A549 (cell line): Measurements from ENCODE around the gene JOSD2. TPM values are rescaled to one million over a fixed set of nuclear protein-coding genes. Genes with fewer than 3 reads are reported as not detected.

Experiments used
- ATAC-seq, 2 experiments: fragments of 200-7000 bp in 1 of 2; fragments of >200 bp in 1 of 2; cut with Nextera tagmentation in 1 of 2; cut with Tn5 transposase in 1 of 2; 3 replicates each; pipeline versions ENCODE4 v1.8.0 to v1.9.1; 2018 to 2020; ENCODE audit warnings: mild to moderate bottlenecking in 1 of 2, moderate library complexity in 1 of 2
- CTCF ChIA-PET: fragments of 300-600 bp; sonication (Branson Sonifier 250); formaldehyde crosslinking; extraction: SDS; loops from one replicate; lab custom pipeline; 2021; ENCODE audit warnings: antibody characterized with exemption, inconsistent platforms; lab: Yijun Ruan, JAX
- POLR2A ChIA-PET: fragments of 350-600 bp; formaldehyde crosslinking; extraction: SDS; loops from one replicate; lab custom pipeline; 2021; ENCODE audit warnings: antibody characterized with exemption, inconsistent platforms; lab: Yijun Ruan, JAX
- DNase-seq, 2 experiments: peaks; one replicate each; pipeline versions ENCODE4 v3.0.0 to v3.0.0-alpha.2; 2011 to 2016; ENCODE audit warnings: low read depth in 1 of 2, low spot score in 1 of 2
- FAIRE-seq: peaks from 2 replicates; lab custom pipeline; 2011; peaks lifted over from hg19 to GRCh38; lab: Jason Lieb, UNC
- H3K27ac ChIP-seq, 2 experiments: fragments of >200 bp; sonication (Bioruptor Twin); formaldehyde crosslinking; 3 replicates each; pipeline ENCODE4 v1.5.1; 2016 to 2017
- H3K4me1 ChIP-seq: fragments of >200 bp; sonication (Bioruptor Twin); formaldehyde crosslinking; 3 replicates; pipeline ENCODE4 v1.6.1; 2016
- H3K4me2 ChIP-seq: fragments of >200 bp; sonication (Bioruptor Twin); formaldehyde crosslinking; 3 replicates; pipeline ENCODE4 v1.6.1; 2016
- H3K4me3 ChIP-seq: fragments of >200 bp; sonication (Bioruptor Twin); formaldehyde crosslinking; 3 replicates; pipeline ENCODE4 v1.5.1; 2016
- H3K9me3 ChIP-seq: fragments of >200 bp; sonication (Bioruptor Twin); formaldehyde crosslinking; 3 replicates; pipeline ENCODE4 v1.6.1; 2016
- ATOH8 ChIP-seq: fragments of 250-450 bp; sonication (Bioruptor Pico); IDR thresholded peaks from 2 replicates; pipeline ENCODE4 v1.5.0; 2020; ENCODE audit warnings: low read depth, mild to moderate bottlenecking, moderate library complexity
- BCL3 ChIP-seq: fragments of >200 bp; sonication (Bioruptor Twin); formaldehyde crosslinking; IDR thresholded peaks from 3 replicates; pipeline ENCODE4 v1.6.1; 2016
- CBX8 ChIP-seq: fragments of 200-600 bp; sonication (generic); IDR thresholded peaks from 2 replicates; pipeline ENCODE4 v1.6.1; 2016
- EHF ChIP-seq: fragments of 250-450 bp; sonication (Bioruptor Pico); IDR thresholded peaks from 2 replicates; pipeline ENCODE4 v1.5.0; 2020; ENCODE audit warnings: mild to moderate bottlenecking
- EP300 ChIP-seq, 2 experiments: fragments of >200 bp; sonication (Bioruptor Twin); formaldehyde crosslinking; IDR thresholded peaks; 2 replicates in 1 of 2; 3 replicates in 1 of 2; pipeline ENCODE4 v1.6.1; 2016 to 2017
- ESRRA ChIP-seq: fragments of 150-350 bp; IDR thresholded peaks from 2 replicates; pipeline ENCODE4 v1.6.1; 2014; ENCODE audit warnings: mild to moderate bottlenecking, low read length, borderline replicate concordance
- FOSL2 ChIP-seq, 2 experiments: fragments of 450-650 bp in 1 of 2; fragments of >200 bp in 1 of 2; sonication (Bioruptor Twin) in 1 of 2; formaldehyde crosslinking; IDR thresholded peaks; 2 replicates each; pipeline versions ENCODE4 v1.5.0 to v1.6.1; 2016 to 2020; ENCODE audit warnings: mild to moderate bottlenecking in 1 of 2, moderate library complexity in 1 of 2
- FOXS1 ChIP-seq: fragments of 250-450 bp; sonication (Bioruptor Pico); IDR thresholded peaks from 2 replicates; pipeline ENCODE4 v1.5.0; 2020; ENCODE audit warnings: mild to moderate bottlenecking, moderate library complexity
- HEYL ChIP-seq: fragments of 250-450 bp; sonication (Bioruptor Pico); IDR thresholded peaks from 2 replicates; pipeline ENCODE4 v1.8.0; 2021; ENCODE audit warnings: mild to moderate bottlenecking, moderate library complexity
- HOXA7 ChIP-seq: fragments of 250-450 bp; sonication (Bioruptor Pico); IDR thresholded peaks from 2 replicates; pipeline ENCODE4 v1.5.0; 2020; ENCODE audit warnings: mild to moderate bottlenecking, moderate library complexity
- HOXB5 ChIP-seq: fragments of 250-450 bp; sonication (Bioruptor Pico); IDR thresholded peaks from 2 replicates; pipeline ENCODE4 v1.5.0; 2020; ENCODE audit warnings: mild to moderate bottlenecking, moderate library complexity
- JUN ChIP-seq, 2 experiments: fragments of >200 bp; sonication (Bioruptor Twin); formaldehyde crosslinking; IDR thresholded peaks; 2 replicates in 1 of 2; 3 replicates in 1 of 2; pipeline ENCODE4 v1.6.1; 2016 to 2017
- KDM1A ChIP-seq: fragments of 200-600 bp; sonication (generic); IDR thresholded peaks from 2 replicates; pipeline ENCODE4 v1.6.1; 2016; ENCODE audit warnings: low read depth, mild to moderate bottlenecking
- KDM5A ChIP-seq: fragments of 200-600 bp; sonication (generic); IDR thresholded peaks from 2 replicates; pipeline ENCODE4 v1.6.1; 2016; ENCODE audit warnings: antibody characterized with exemption, mild to moderate bottlenecking
- MAX ChIP-seq: IDR thresholded peaks from 2 replicates; pipeline ENCODE4 v1.6.1; 2012
- MAZ ChIP-seq: fragments of 150-350 bp; IDR thresholded peaks from 2 replicates; pipeline ENCODE4 v1.6.1; 2014; ENCODE audit warnings: antibody characterized with exemption, low read depth, low read length, borderline replicate concordance
- NR3C1 ChIP-seq: fragments of >200 bp; sonication (Bioruptor Twin); formaldehyde crosslinking; IDR thresholded peaks from 3 replicates; pipeline ENCODE4 v1.6.1; 2017
- PHF8 ChIP-seq: fragments of 200-600 bp; sonication (generic); IDR thresholded peaks from 2 replicates; pipeline ENCODE4 v1.6.1; 2016; ENCODE audit warnings: low read depth, mild to moderate bottlenecking, antibody characterized with exemption, moderate library complexity, borderline replicate concordance
- RAD21 ChIP-seq, 2 experiments: fragments of >200 bp in 1 of 2; sonication (Bioruptor Twin) in 1 of 2; formaldehyde crosslinking in 1 of 2; IDR thresholded peaks in 1 of 2; conservative IDR thresholded peaks in 1 of 2; 2 replicates in 1 of 2; 3 replicates in 1 of 2; pipeline ENCODE4 v1.6.1; 2012 to 2018; ENCODE audit warnings: inconsistent platforms in 1 of 2
- RARB ChIP-seq: fragments of 250-450 bp; sonication (Bioruptor Pico); IDR thresholded peaks from 2 replicates; pipeline ENCODE4 v1.8.0; 2021; ENCODE audit warnings: mild to moderate bottlenecking, moderate library complexity
- RFX5 ChIP-seq: fragments of 450-650 bp; IDR thresholded peaks from 2 replicates; pipeline ENCODE4 v1.7.1; 2014; ENCODE audit warnings: antibody characterized with exemption, mild to moderate bottlenecking, moderate library complexity
- SMC3 ChIP-seq: fragments of >200 bp; sonication (Bioruptor Twin); formaldehyde crosslinking; IDR thresholded peaks from 3 replicates; pipeline ENCODE4 v1.6.1; 2018; ENCODE audit warnings: inconsistent platforms
- SREBF2 ChIP-seq: fragments of 450-650 bp; IDR thresholded peaks from 2 replicates; pipeline ENCODE4 v1.6.1; 2014; ENCODE audit warnings: mild to moderate bottlenecking, moderate library complexity
- TFCP2L1 ChIP-seq: fragments of 250-450 bp; sonication (Bioruptor Pico); IDR thresholded peaks from 2 replicates; pipeline ENCODE4 v1.5.0; 2021; ENCODE audit warnings: mild to moderate bottlenecking
- WGBS: methylation state at CpG from one replicate; pipeline ENCODE4 v1.1.6; 2017; ENCODE audit errors: missing lambda C conversion rate; 5-methylcytosine and 5-hydroxymethylcytosine counted together
- polyA plus RNA-seq, 4 experiments: library from polyadenylated mRNA; depleted of rRNA in 3 of 4; stranded (reverse); fragments of >200 nt; fragmentation: RNase III in 1 of 4; extraction: RNeasy Plus Mini Kit Qiagen cat#74134 plus additional on column Dnase treatment in 1 of 4; gene quantifications; 2 replicates in 3 of 4; 3 replicates in 1 of 4; pipeline ENCODE4 v1.2.3, GENCODE V29; 2011 to 2017

Gene JOSD2
- polyA plus RNA-seq, 2 of the 4 experiments (the other 2 are of a cell fraction) = 24.2 to 61.7 TPM

GRCh38 chr19:50510700-50511068 lies 307 bp downstream of the JOSD2 start:
- peaks cover 12% of the 10 kb centered on the region; the same call in 2 of the 3 replicates for H3K4me1 ChIP-seq
- CTCF ChIA-PET = interaction anchor here (1.1 to 4.3 kb wide), 5 partner anchors 14 to 142 kb away, joined by 3 to 28 read pairs (median 8); no protein-coding TSS in a partner anchor
- H3K9me3 ChIP-seq = no peaks in the 10 kb centered on the region
- H3K27ac ChIP-seq = peak overlapping the region; percentile 91 to 92
- no peak for TF ChIP-seq KDM1A
- TF ChIP-seq HOXA7 = no peak
- 0 out of 2 replicates have a peak, but pooled peaks have one; percentile 19 for TF ChIP-seq MAZ
- TF ChIP-seq PHF8 = peak; percentile 35; the same call in 1 of the 2 replicates
- no peak for TF ChIP-seq FOSL2 (IDR thresholded peaks at IDR 0.05)
- TF ChIP-seq FOSL2 (CRISPR knock-in tag; IDR thresholded peaks at IDR 0.05) = no peak
- TF ChIP-seq NR3C1 = no peak
- TF ChIP-seq RAD21 (conservative IDR thresholded peaks at IDR 0.05 in 1 of 2, IDR thresholded peaks at IDR 0.05 in 1 of 2) = no peak
- no peak for TF ChIP-seq KDM5A
- no peak for TF ChIP-seq FOXS1 (CRISPR knock-in tag)
- TF ChIP-seq, all 56 proteins: peak for 2
- H3K4me2 ChIP-seq = peak overlapping the region; percentile 94
- FAIRE-seq (no peak), DNase-seq (no peak), ATAC-seq (no peak; a peak in 3 of 6 replicates)
- POLR2A ChIA-PET = interaction anchor here (0.6 to 1.2 kb wide), 11 partner anchors 9 to 293 kb away, joined by 3 to 5 read pairs (median 3); partner anchors contain the start of genes KCNC3 and NR1H2
- H3K4me3 ChIP-seq = peak overlapping the region; percentile 76
- 8% methylated on average over 10 of the region's 10 CpGs for WGBS

GRCh38 chr19:50510121-50510670 lies 795 bp downstream of the JOSD2 start:
- DNase-seq (no peak), ATAC-seq (no peak), FAIRE-seq (no peak)
- Histone ChIP-seq H3K9me3 (no peaks in the 10 kb centered on the region), H3K4me3 (peak overlapping the region; percentile 76), H3K27ac (peak overlapping the region; percentile 91 to 92), H3K4me1 (peaks cover 12% of the 10 kb centered on the region; the same call in 2 of the 3 replicates), H3K4me2 (peak overlapping the region; percentile 94)
- TF ChIP-seq RAD21 (conservative IDR thresholded peaks at IDR 0.05 in 1 of 2, IDR thresholded peaks at IDR 0.05 in 1 of 2) (no peak), KDM1A (no peak), RARB (CRISPR knock-in tag) (no peak), FOXS1 (CRISPR knock-in tag) (no peak), ATOH8 (CRISPR knock-in tag) (no peak), SMC3 (no peak), RFX5 (no peak), HOXA7 (no peak), ESRRA (no peak), MAX (no peak), HOXB5 (CRISPR knock-in tag) (no peak), EP300 (IDR thresholded peaks at IDR 0.05) (no peak), HEYL (no peak), BCL3 (no peak)
- WGBS = 78% methylated on average over 22 of the region's 26 CpGs
- CTCF ChIA-PET = interaction anchor here (0.6 to 4.3 kb wide), 8 partner anchors 27 to 484 kb away, joined by 3 to 28 read pairs (median 4); partner anchors contain the start of gene ZNF473
- POLR2A ChIA-PET = interaction anchor here (1.0 kb wide), 1 partner anchor 181 kb away, joined by 3 read pairs; the partner anchor contains the start of gene KCNC3

GRCh38 chr19:50509366-50509765 lies 1.6 kb downstream of the JOSD2 start:
- ChIA-PET POLR2A (interaction anchor here (0.6 kb wide), 1 partner anchor 17 kb away, joined by 3 read pairs; no protein-coding TSS in a partner anchor), CTCF (interaction anchor here (0.6 to 4.3 kb wide), 8 partner anchors 28 to 483 kb away, joined by 3 to 28 read pairs (median 5); partner anchors contain the start of gene ZNF473)
- Histone ChIP-seq H3K27ac (no peak overlapping the region), H3K9me3 (no peaks in the 10 kb centered on the region), H3K4me2 (no peak overlapping the region), H3K4me1 (peaks cover 12% of the 10 kb centered on the region; the same call in 2 of the 3 replicates), H3K4me3 (no peak overlapping the region)
- 87% methylated on average over 11 of the region's 11 CpGs for WGBS
- TF ChIP-seq NR3C1 (no peak), SREBF2 (no peak), MAX (no peak), EP300 (IDR thresholded peaks at IDR 0.05) (no peak), RAD21 (conservative IDR thresholded peaks at IDR 0.05 in 1 of 2, IDR thresholded peaks at IDR 0.05 in 1 of 2) (no peak), FOXS1 (CRISPR knock-in tag) (no peak), TFCP2L1 (no peak), EHF (no peak), CBX8 (no peak), JUN (IDR thresholded peaks at IDR 0.05) (no peak), MAZ (no peak)
- DNase-seq (no peak), ATAC-seq (no peak), FAIRE-seq (no peak)
